ENCODE results near the gene ZBTB43. TPM values are rescaled to one million over a fixed set of nuclear protein-coding genes. Genes with fewer than 3 reads are reported as not detected.

The ZBTB43 gene
- total and polyA plus RNA-seq, 12 donors: 7.6 to 58.4 (median 43.5) TPM

- H3K36me3 ChIP-seq: no peaks in the 10 kb centered on the region
- intact Hi-C loops (cut with DNase I): no loop called here
- WGBS, 2 donors: 68 to 76% methylated on average over 8 of the region's 8 CpGs
- H3K9me3 ChIP-seq: no peaks in the 10 kb centered on the region
- ATAC-seq (no peak), DNase-seq (no peak)
- TF ChIP-seq CTCF (IDR thresholded peaks at IDR 0.05): no peak
- peaks cover 0 to 18% (median 5%) of the 10 kb centered on the region in 7 donors for H3K27me3 ChIP-seq
- H3K4me1 ChIP-seq: peaks cover 0 to under 1% (median 0%) of the 10 kb centered on the region in 9 donors
- H3K27ac ChIP-seq: no peak overlapping the region
- no peak overlapping the region for H3K4me3 ChIP-seq
Observed at GRCh38 chr9:126849591-126850225, 44.9 kb downstream of the ZBTB43 start.

GRCh38 chr9:126851286-126851880, 46.5 kb downstream of the ZBTB43 start:
- ATAC-seq (no peak), DNase-seq (no peak)
- Histone ChIP-seq H3K4me1 (no peaks in the 10 kb centered on the region), H3K27ac (no peak overlapping the region), H3K4me3 (no peak overlapping the region), H3K27me3 (peaks cover 0 to 18% (median 5%) of the 10 kb centered on the region in 7 donors), H3K36me3 (no peaks in the 10 kb centered on the region), H3K9me3 (no peaks in the 10 kb centered on the region)
- WGBS, 2 donors: 63 to 72% methylated on average over 6 of the region's 6 CpGs
- no peak for TF ChIP-seq CTCF (IDR thresholded peaks at IDR 0.05)
- intact Hi-C loops (cut with DNase I): no loop called here

GRCh38 chr9:126852086-126852688, 47.3 kb downstream of the ZBTB43 start:
- Histone ChIP-seq H3K27ac (no peak overlapping the region), H3K27me3 (peaks cover 0 to 18% (median 5%) of the 10 kb centered on the region in 7 donors), H3K4me3 (no peak overlapping the region), H3K4me1 (no peaks in the 10 kb centered on the region), H3K9me3 (no peaks in the 10 kb centered on the region), H3K36me3 (no peaks in the 10 kb centered on the region)
- DNase-seq: no peak
- intact Hi-C loops (cut with DNase I): no loop called here
- WGBS, 2 donors: 27 to 31% methylated on average over 3 of the region's 3 CpGs
- no peak for TF ChIP-seq CTCF (IDR thresholded peaks at IDR 0.05)
- no peak for ATAC-seq

- Histone ChIP-seq H3K27me3 (peaks cover 0 to 18% (median 5%) of the 10 kb centered on the region in 7 donors), H3K4me3 (no peak overlapping the region), H3K9me3 (no peaks in the 10 kb centered on the region), H3K4me1 (no peaks in the 10 kb centered on the region), H3K27ac (no peak overlapping the region), H3K36me3 (no peaks in the 10 kb centered on the region)
- 85% methylated on average over 5 of the region's 5 CpGs for WGBS, 2 donors
- intact Hi-C loops (cut with DNase I): no loop called here
- ATAC-seq: no peak
- DNase-seq: no peak
- TF ChIP-seq CTCF (IDR thresholded peaks at IDR 0.05): no peak
Observed at GRCh38 chr9:126853667-126854066, 48.8 kb downstream of the ZBTB43 start.

Data from heart right ventricle (tissue), 16 donors.